CD14-positive monocyte (primary cell): ENCODE results near the gene VPS35L. TPM values are rescaled to one million over a fixed set of nuclear protein-coding genes. Genes with fewer than 3 reads are reported as not detected.

Experiments
- DNase-seq, 3 donors: peaks; one replicate each; pipeline ENCODE4 v3.0.0-alpha.2; 2011 to 2022
- H2AFZ ChIP-seq: 2 replicates; pipeline ENCODE4 v1.6.0; 2012; ENCODE audit warnings: mild to moderate bottlenecking, low read depth, low read length, inconsistent platforms; ENCODE audit not compliant: insufficient read depth, poor library complexity, severe bottlenecking
- H3K27ac ChIP-seq, 2 donors: 1 replicate in 1 of 2; 2 replicates in 1 of 2; pipeline ENCODE4 v1.5.1; 2012 to 2013; ENCODE audit warnings: low read length in 2 of 2, control low read depth in 1 of 2, inconsistent platforms in 1 of 2, low read depth in 1 of 2, mild to moderate bottlenecking in 1 of 2
- H3K27me3 ChIP-seq, 2 donors: one replicate each; pipeline versions ENCODE4 v1.6.0 to v1.6.1; 2011 to 2013; ENCODE audit warnings: low read length in 2 of 2; ENCODE audit not compliant: control insufficient read depth in 2 of 2, insufficient read depth in 2 of 2
- H3K36me3 ChIP-seq, 2 donors: replicated peaks in 1 of 2; 1 replicate in 1 of 2; 2 replicates in 1 of 2; pipeline versions ENCODE4 v1.5.1 to v1.6.1; 2012 to 2013; ENCODE audit warnings: low read length in 2 of 2, control low read depth in 1 of 2, inconsistent platforms in 1 of 2, mild to moderate bottlenecking in 1 of 2; ENCODE audit not compliant: insufficient read depth in 2 of 2, control insufficient read depth in 1 of 2
- H3K4me1 ChIP-seq, 2 donors: 1 replicate in 1 of 2; 2 replicates in 1 of 2; pipeline versions ENCODE4 v1.5.1 to v1.6.1; 2012 to 2013; ENCODE audit warnings: low read length in 2 of 2, control low read depth in 1 of 2, inconsistent platforms in 1 of 2, mild to moderate bottlenecking in 1 of 2, moderate library complexity in 1 of 2; ENCODE audit not compliant: insufficient read depth in 2 of 2, control insufficient read depth in 1 of 2
- H3K4me2 ChIP-seq: replicated peaks from 2 replicates; pipeline ENCODE3; 2012; ENCODE audit warnings: low read length, moderate library complexity, mild to moderate bottlenecking; ENCODE audit not compliant: poor library complexity, severe bottlenecking; ENCODE audit errors: extremely low read depth
- H3K4me3 ChIP-seq, 3 experiments: fragments of 200-600 bp in 1 of 3; sonication (generic) in 1 of 3; replicated peaks in 1 of 3; 1 replicate in 2 of 3; 2 replicates in 1 of 3; pipeline ENCODE4 v1.5.1; 2011 to 2013; ENCODE audit warnings: low read length in 3 of 3, mild to moderate bottlenecking in 3 of 3, control low read depth in 2 of 3, low read depth in 2 of 3, inconsistent platforms in 1 of 3, moderate library complexity in 1 of 3
- H3K79me2 ChIP-seq: 2 replicates; pipeline ENCODE4 v1.6.0; 2012; ENCODE audit warnings: mild to moderate bottlenecking, control low read depth, inconsistent platforms, low read length, moderate library complexity; ENCODE audit not compliant: insufficient read depth
- H3K9ac ChIP-seq: 2 replicates; pipeline ENCODE4 v1.6.0; 2017; ENCODE audit warnings: low read length, mild to moderate bottlenecking; ENCODE audit not compliant: insufficient read depth, poor library complexity, severe bottlenecking
- H3K9me3 ChIP-seq, 2 donors: replicated peaks in 1 of 2; 1 replicate in 1 of 2; 2 replicates in 1 of 2; pipeline versions ENCODE4 v1.5.1 to v1.6.1; 2012 to 2013; ENCODE audit warnings: low read length in 2 of 2, control low read depth in 1 of 2; ENCODE audit not compliant: control insufficient read depth in 1 of 2, insufficient read depth in 1 of 2
- H4K20me1 ChIP-seq: 2 replicates; pipeline ENCODE4 v1.6.0; 2012; ENCODE audit warnings: mild to moderate bottlenecking, low read length, control low read depth, moderate library complexity; ENCODE audit not compliant: insufficient read depth
- H3K27ac Mint-ChIP-seq, 7 donors: one replicate each; pipeline ENCODE4 v1.8.0; 2020; ENCODE audit warnings: mild to moderate bottlenecking in 7 of 7, mixed read lengths in 7 of 7, moderate library complexity in 6 of 7, inconsistent platforms in 2 of 7
- H3K27me3 Mint-ChIP-seq, 3 donors: one replicate each; pipeline ENCODE4 v1.8.0; 2021 to 2022; ENCODE audit warnings: low read depth in 3 of 3, mild to moderate bottlenecking in 3 of 3, mixed read lengths in 3 of 3, moderate library complexity in 3 of 3, inconsistent platforms in 1 of 3
- H3K36me3 Mint-ChIP-seq, 2 donors: one replicate each; pipeline ENCODE4 v1.8.0; 2020; ENCODE audit warnings: mixed read lengths in 2 of 2, inconsistent platforms in 1 of 2, mild to moderate bottlenecking in 1 of 2
- H3K4me1 Mint-ChIP-seq: one replicate; pipeline ENCODE4 v1.8.0; 2020; ENCODE audit warnings: mild to moderate bottlenecking, mixed read lengths
- H3K4me3 Mint-ChIP-seq, 2 donors: one replicate each; pipeline ENCODE4 v1.8.0; 2020; ENCODE audit warnings: mild to moderate bottlenecking in 2 of 2, mixed read lengths in 2 of 2, moderate library complexity in 1 of 2
- H3K9me3 Mint-ChIP-seq, 7 donors: one replicate each; pipeline ENCODE4 v1.8.0; 2020 to 2022; ENCODE audit warnings: mixed read lengths in 7 of 7, mild to moderate bottlenecking in 6 of 7, moderate library complexity in 6 of 7, inconsistent platforms in 2 of 7
- CTCF ChIP-seq: fragments of 200-600 bp; IDR thresholded peaks from one replicate; pipeline ENCODE4 v1.8.0; 2022; ENCODE audit warnings: antibody characterized with exemption, mild to moderate bottlenecking
- WGBS: methylation state at CpG from one replicate; pipeline ENCODE4 v1.1.5; 2013; ENCODE audit warnings: missing lambda C conversion rate; ENCODE audit not compliant: insufficient coverage; 5-methylcytosine and 5-hydroxymethylcytosine counted together
- intact Hi-C, 2 donors: fragments of 100-400 bp; cut with micrococcal nuclease; formaldehyde crosslinking; loops; one replicate each; pipeline versions ENCODE4 v1.15.0 to v1.15.1; 2023
- polyA plus RNA-seq, 3 donors: library from polyadenylated mRNA; depleted of rRNA in 1 of 3; unstranded in 2 of 3; stranded (reverse) in 1 of 3; fragments of 300-500 nt in 2 of 3; fragments of >200 nt in 1 of 3; fragmentation: Illumina TruSeq in 2 of 3; gene quantifications; 1 replicate in 2 of 3; 2 replicates in 1 of 3; pipeline ENCODE4 v1.2.3, GENCODE V29; 2012 to 2021

Gene VPS35L
- polyA plus RNA-seq, 3 donors, result 29.7 to 51.4 (median 48.8) TPM

GRCh38 chr16:19687279-19687678 is 131.8 kb downstream of the VPS35L start:
- peak overlapping the region in 1 of 7 donors; percentile 2 for H3K27ac Mint-ChIP-seq

GRCh38 chr16:19688396-19689024 is 133.0 kb downstream of the VPS35L start:
- Mint-ChIP-seq H3K36me3 (peaks cover 64 to 92% of the 10 kb centered on the region in 2 donors), H3K27ac (peak overlapping the region in 3 of 7 donors; percentile 16 to 64 (median 63)), H3K27me3 (peaks cover 0 to 1% (median 0%) of the 10 kb centered on the region in 3 donors), H3K4me1 (peaks cover 19% of the 10 kb centered on the region), H3K4me3 (no peak overlapping the region), H3K9me3 (peaks cover 0 to 7% (median 1%) of the 10 kb centered on the region in 7 donors)
- no peak overlapping the region for H3K9ac ChIP-seq
- no peak overlapping the region for H3K4me2 ChIP-seq
- no peaks in the 10 kb centered on the region for H3K27me3 ChIP-seq
- H3K4me1 ChIP-seq, result peaks cover 8 to 12% of the 10 kb centered on the region in 2 donors
- H3K9me3 ChIP-seq, result no peaks in the 10 kb centered on the region
- TF ChIP-seq CTCF, result no peak
- H3K4me3 ChIP-seq, result no peak overlapping the region
- 96% methylated on average over 13 of the region's 18 CpGs for WGBS
- no peaks in the 10 kb centered on the region for H3K79me2 ChIP-seq
- intact Hi-C loops, result no loop called here
- H2AFZ ChIP-seq, result no peak overlapping the region
- H4K20me1 ChIP-seq, result no peaks in the 10 kb centered on the region
- DNase-seq, result no peak
- H3K36me3 ChIP-seq, result peaks cover 56 to 88% of the 10 kb centered on the region in 2 donors
- no peak overlapping the region for H3K27ac ChIP-seq

More at GRCh38 chr16:19687279-19687678, 131.8 kb downstream of the VPS35L start:
- H3K27me3 ChIP-seq, result no peaks in the 10 kb centered on the region
- Mint-ChIP-seq H3K4me1 (peaks cover 19% of the 10 kb centered on the region), H3K36me3 (peaks cover 67 to 92% of the 10 kb centered on the region in 2 donors), H3K9me3 (peaks cover 0 to 7% (median 3%) of the 10 kb centered on the region in 7 donors), H3K27me3 (peaks cover 0 to 1% (median 0%) of the 10 kb centered on the region in 3 donors), H3K4me3 (no peak overlapping the region)
- H3K36me3 ChIP-seq, result peaks cover 63 to 88% of the 10 kb centered on the region in 2 donors
- no peak overlapping the region for H2AFZ ChIP-seq
- H3K4me2 ChIP-seq, result no peak overlapping the region
- no peak overlapping the region for H3K9ac ChIP-seq
- TF ChIP-seq CTCF, result no peak
- intact Hi-C loops, result no loop called here
- H4K20me1 ChIP-seq, result no peaks in the 10 kb centered on the region
- H3K79me2 ChIP-seq, result no peaks in the 10 kb centered on the region
- no peak overlapping the region for H3K4me3 ChIP-seq
- H3K9me3 ChIP-seq, result no peaks in the 10 kb centered on the region
- DNase-seq, result no peak
- no peak overlapping the region for H3K27ac ChIP-seq
- 93% methylated on average over 7 of the region's 7 CpGs for WGBS
- H3K4me1 ChIP-seq, result peaks cover 8 to 12% of the 10 kb centered on the region in 2 donors
